CD4-positive, alpha-beta T cell treated with Interleukin-2 at 100 ng/mL for 4 hours (primary cell): ENCODE measurements around the gene SPTB.
A peak's percentile ranks its signal among the peaks of the same experiment; 100 is the strongest.

Source experiments
- DNase-seq: peaks from one replicate; pipeline ENCODE4 v3.0.0-alpha.2; 2020; ENCODE audit warnings: low spot score

Gene SPTB

GRCh38 chr14:64885559-64885958 lies 5.9 kb upstream of the SPTB start:
- no peak for DNase-seq

GRCh38 chr14:64880221-64881121 lies 764 bp upstream of the SPTB start:
- peak; percentile 49 for DNase-seq

- no peak for DNase-seq
Measured at GRCh38 chr14:64878837-64879634, 671 bp downstream of the SPTB start.

GRCh38 chr14:64877846-64878245 lies 1.9 kb downstream of the SPTB start:
- DNase-seq, result no peak

- no peak for DNase-seq
Measured at GRCh38 chr14:64875350-64875749, 4.4 kb downstream of the SPTB start.

GRCh38 chr14:64873506-64874219 lies 6.0 kb downstream of the SPTB start:
- DNase-seq, result no peak

GRCh38 chr14:64871344-64871743 lies 8.4 kb downstream of the SPTB start:
- DNase-seq, result no peak

- DNase-seq, result no peak
Measured at GRCh38 chr14:64870160-64870559, 9.5 kb downstream of the SPTB start.

GRCh38 chr14:64868841-64869240 lies 10.9 kb downstream of the SPTB start:
- no peak for DNase-seq

GRCh38 chr14:64868379-64868778 lies 11.3 kb downstream of the SPTB start:
- DNase-seq, result no peak

- DNase-seq, result no peak
Measured at GRCh38 chr14:64867182-64867581, 12.5 kb downstream of the SPTB start.

- no peak for DNase-seq
Measured at GRCh38 chr14:64865992-64866391, 13.7 kb downstream of the SPTB start.

GRCh38 chr14:64865109-64865508 lies 14.6 kb downstream of the SPTB start:
- DNase-seq, result no peak

GRCh38 chr14:64864258-64864657 lies 15.4 kb downstream of the SPTB start:
- DNase-seq, result no peak

GRCh38 chr14:64861916-64862315 lies 17.8 kb downstream of the SPTB start:
- no peak for DNase-seq

- no peak for DNase-seq
Measured at GRCh38 chr14:64860039-64860438, 19.7 kb downstream of the SPTB start.

- no peak for DNase-seq
Measured at GRCh38 chr14:64857979-64858744, 21.5 kb downstream of the SPTB start.

- no peak for DNase-seq
Measured at GRCh38 chr14:64856529-64857445, 22.9 kb downstream of the SPTB start.

GRCh38 chr14:64855721-64856528 lies 23.8 kb downstream of the SPTB start:
- DNase-seq, result no peak
